Mesenchymal stem cell (in vitro differentiated cells and primary cell): ENCODE measurements around the gene VARS2.

ENCODE experiments used
- DNase-seq: peaks from one replicate; pipeline ENCODE4 v3.0.0-alpha.2; 2013
- H2AFZ ChIP-seq: one replicate; pipeline ENCODE4 v1.6.1; 2013; ENCODE audit warnings: low read depth, mild to moderate bottlenecking, control low read depth, inconsistent platforms, low read length, moderate library complexity
- H2AK5ac ChIP-seq: 2 replicates; pipeline ENCODE4 v1.6.1; 2013; ENCODE audit warnings: low read length, moderate library complexity, mild to moderate bottlenecking, inconsistent platforms; ENCODE audit not compliant: severe bottlenecking
- H2BK120ac ChIP-seq: one replicate; pipeline ENCODE4 v1.6.1; 2013; ENCODE audit warnings: low read depth, mild to moderate bottlenecking, inconsistent platforms, low read length, moderate library complexity
- H2BK12ac ChIP-seq, 2 experiments: one replicate each; pipeline ENCODE4 v1.6.1; 2013; ENCODE audit warnings: inconsistent platforms in 2 of 2, low read length in 2 of 2, mild to moderate bottlenecking in 2 of 2, moderate library complexity in 2 of 2, control low read depth in 1 of 2
- H2BK15ac ChIP-seq: one replicate; pipeline ENCODE4 v1.6.1; 2013; ENCODE audit warnings: mild to moderate bottlenecking, low read depth, inconsistent platforms; ENCODE audit not compliant: poor library complexity, severe bottlenecking
- H2BK5ac ChIP-seq: 2 replicates; pipeline ENCODE4 v1.6.1; 2013; ENCODE audit warnings: low read depth, mild to moderate bottlenecking, low read length, control low read depth, inconsistent platforms; ENCODE audit not compliant: poor library complexity, severe bottlenecking
- H3K14ac ChIP-seq, 2 experiments: one replicate each; pipeline ENCODE4 v1.6.1; 2013; ENCODE audit warnings: inconsistent platforms in 2 of 2, low read length in 2 of 2, control low read depth in 1 of 2, mild to moderate bottlenecking in 1 of 2, moderate library complexity in 1 of 2
- H3K18ac ChIP-seq, 2 experiments: one replicate each; pipeline ENCODE4 v1.6.1; 2013; ENCODE audit warnings: inconsistent platforms in 2 of 2, low read length in 2 of 2, control low read depth in 1 of 2, low read depth in 1 of 2, mild to moderate bottlenecking in 1 of 2
- H3K23ac ChIP-seq, 2 experiments: one replicate each; pipeline ENCODE4 v1.6.1; 2013; ENCODE audit warnings: inconsistent platforms in 2 of 2, low read length in 2 of 2, mild to moderate bottlenecking in 2 of 2, moderate library complexity in 2 of 2, control low read depth in 1 of 2
- H3K27ac ChIP-seq: 2 replicates; pipeline ENCODE4 v1.5.1; 2013; ENCODE audit warnings: mild to moderate bottlenecking, moderate library complexity, low read length, control low read depth, inconsistent platforms; ENCODE audit not compliant: poor library complexity, severe bottlenecking
- H3K27me3 ChIP-seq, 2 experiments: 2 replicates each; pipeline versions ENCODE4 v1.6.1 to v1.7.0; 2013; ENCODE audit warnings: low read length in 2 of 2, mild to moderate bottlenecking in 2 of 2, moderate library complexity in 2 of 2, control low read depth in 1 of 2, inconsistent platforms in 1 of 2; ENCODE audit not compliant: control insufficient read depth in 1 of 2, insufficient read depth in 1 of 2
- H3K36me3 ChIP-seq, 2 experiments: 2 replicates each; pipeline versions ENCODE4 v1.6.1 to v1.7.0; 2013; ENCODE audit warnings: low read length in 2 of 2, control low read depth in 1 of 2, inconsistent platforms in 1 of 2, low read depth in 1 of 2, mild to moderate bottlenecking in 1 of 2; ENCODE audit not compliant: insufficient read depth in 2 of 2, control insufficient read depth in 1 of 2
- H3K4ac ChIP-seq, 2 experiments: one replicate each; pipeline ENCODE4 v1.6.1; 2013; ENCODE audit warnings: inconsistent platforms in 2 of 2, low read length in 2 of 2, mild to moderate bottlenecking in 2 of 2, moderate library complexity in 2 of 2, control low read depth in 1 of 2, low read depth in 1 of 2
- H3K4me1 ChIP-seq: 2 replicates; pipeline ENCODE4 v1.6.1; 2013; ENCODE audit warnings: low read depth, low read length, control low read depth; ENCODE audit not compliant: control insufficient read depth, insufficient read depth
- H3K4me2 ChIP-seq: 2 replicates; pipeline ENCODE4 v1.6.1; 2013; ENCODE audit warnings: low read length, mild to moderate bottlenecking, inconsistent platforms; ENCODE audit not compliant: poor library complexity, severe bottlenecking
- H3K4me3 ChIP-seq, 2 experiments: 2 replicates each; pipeline versions ENCODE4 v1.5.1 to v1.7.0; 2013; ENCODE audit warnings: low read length in 2 of 2, mild to moderate bottlenecking in 2 of 2, control low read depth in 1 of 2, low read depth in 1 of 2; ENCODE audit not compliant: insufficient read depth in 1 of 2
- H3K79me1 ChIP-seq: replicated peaks from 2 replicates; pipeline ENCODE4 v1.6.1; 2013; ENCODE audit warnings: mild to moderate bottlenecking, control low read depth, low read length, inconsistent platforms; ENCODE audit not compliant: poor library complexity, severe bottlenecking
- H3K9ac ChIP-seq: 2 replicates; pipeline ENCODE4 v1.7.0; 2013; ENCODE audit warnings: mild to moderate bottlenecking, low read length, moderate library complexity
- H3K9me3 ChIP-seq: 2 replicates; pipeline ENCODE4 v1.7.0; 2013; ENCODE audit warnings: mild to moderate bottlenecking, low read length; ENCODE audit not compliant: control insufficient read depth
- H4K8ac ChIP-seq: one replicate; pipeline ENCODE4 v1.6.1; 2013; ENCODE audit warnings: inconsistent platforms, mild to moderate bottlenecking, low read length, moderate library complexity
- H4K91ac ChIP-seq: one replicate; pipeline ENCODE4 v1.6.1; 2013; ENCODE audit warnings: mild to moderate bottlenecking, low read length, inconsistent platforms
- WGBS: methylation state at CpG from one replicate; pipeline ENCODE4 v1.1.7; 2013; ENCODE audit warnings: mixed read lengths; 5-methylcytosine and 5-hydroxymethylcytosine counted together

VARS2 gene

DNA sequence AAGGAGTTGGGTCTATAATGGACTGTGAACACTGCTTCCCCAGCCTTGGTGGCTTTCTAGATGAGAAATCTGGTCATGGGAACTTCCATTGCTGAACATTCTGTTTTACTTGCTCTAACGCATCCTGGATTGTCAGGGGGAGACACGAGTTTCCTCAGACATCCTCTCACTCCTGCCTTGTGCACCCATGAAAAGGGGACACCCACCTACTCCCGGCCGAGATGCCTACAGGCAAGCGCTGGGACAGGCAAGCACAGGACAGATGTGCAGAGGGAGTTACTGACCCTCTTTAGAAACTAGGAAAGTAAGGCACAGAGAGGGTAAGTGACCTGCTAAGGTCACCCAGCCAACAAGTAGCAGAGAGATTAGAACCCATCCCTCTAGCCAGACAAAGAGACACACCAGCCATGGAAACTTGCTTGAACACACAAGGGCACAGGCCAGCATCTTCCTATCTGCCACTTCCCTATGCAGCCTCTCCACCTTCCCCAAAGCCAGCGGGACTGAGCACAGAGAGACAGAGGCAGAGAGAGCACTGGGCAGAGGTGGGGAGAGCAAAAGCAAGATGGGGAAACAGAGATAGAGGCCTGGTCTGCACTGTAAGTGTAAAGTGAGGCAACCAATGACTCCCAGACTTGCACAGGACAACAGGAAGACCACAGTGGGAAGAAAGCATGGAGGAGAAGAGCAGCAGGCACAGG, 18.8 kb downstream of the VARS2 start:
- no peak overlapping the region for H4K8ac ChIP-seq
- peak overlapping the region; percentile 46 for H2BK5ac ChIP-seq
- no peak overlapping the region for H2AFZ ChIP-seq
- H3K9ac ChIP-seq, result no peak overlapping the region
- H3K4me3 ChIP-seq, result no peak overlapping the region
- H3K79me1 ChIP-seq, result no peaks in the 10 kb centered on the region
- H2BK15ac ChIP-seq, result no peak overlapping the region
- H3K4ac ChIP-seq, result no peak overlapping the region
- no peak overlapping the region for H2BK120ac ChIP-seq
- no peak overlapping the region for H3K18ac ChIP-seq
- no peak overlapping the region for H4K91ac ChIP-seq
- DNase-seq, result no peak
- H3K27me3 ChIP-seq, result peaks cover 0 to 62% of the 10 kb centered on the region in 2 experiments
- peaks cover 28% of the 10 kb centered on the region for H3K4me1 ChIP-seq
- no peak overlapping the region for H2BK12ac ChIP-seq
- WGBS, result 89% methylated on average over 6 of the region's 6 CpGs
- H3K36me3 ChIP-seq, result peaks cover 0 to 8% of the 10 kb centered on the region in 2 experiments
- H3K4me2 ChIP-seq, result no peak overlapping the region
- peak overlapping the region; percentile 98 for H2AK5ac ChIP-seq
- peaks cover 13% of the 10 kb centered on the region for H3K9me3 ChIP-seq
- H3K27ac ChIP-seq, result peak overlapping the region; percentile 1
- no peak overlapping the region for H3K14ac ChIP-seq
- H3K23ac ChIP-seq, result no peak overlapping the region

DNA sequence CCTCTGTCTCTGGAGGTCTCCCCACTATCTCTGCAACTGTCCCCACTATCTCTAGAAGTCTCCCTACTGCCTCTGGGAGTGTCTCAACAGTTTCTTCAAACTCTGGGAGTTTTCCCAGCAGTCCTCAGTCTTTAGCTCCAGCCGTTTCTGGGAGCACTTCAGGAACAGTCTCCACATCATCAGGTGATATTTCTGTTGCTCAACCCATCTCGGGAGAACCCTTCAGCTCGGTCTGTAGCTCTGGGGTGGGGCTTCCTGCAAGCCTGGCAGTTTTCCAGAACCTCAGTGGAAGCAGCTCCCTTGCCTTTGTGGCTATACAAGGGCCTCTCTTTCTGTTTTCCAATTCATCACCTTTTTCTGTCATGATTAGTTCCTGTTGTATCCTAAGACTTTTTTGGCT, 21.0 kb downstream of the VARS2 start:
- Histone ChIP-seq H2BK12ac (no peak overlapping the region), H3K27me3 (peaks cover 0 to 77% of the 10 kb centered on the region in 2 experiments), H3K23ac (no peak overlapping the region), H3K14ac (no peak overlapping the region), H4K91ac (no peak overlapping the region), H3K79me1 (no peaks in the 10 kb centered on the region), H3K4me3 (no peak overlapping the region), H3K4me2 (no peak overlapping the region), H3K4me1 (peaks cover 28% of the 10 kb centered on the region), H3K36me3 (no peaks in the 10 kb centered on the region), H2BK5ac (peak overlapping the region; percentile 20), H3K9ac (no peak overlapping the region), H2BK15ac (no peak overlapping the region), H3K9me3 (no peaks in the 10 kb centered on the region), H2BK120ac (no peak overlapping the region), H4K8ac (no peak overlapping the region), H2AK5ac (no peak overlapping the region), H3K4ac (no peak overlapping the region), H3K18ac (no peak overlapping the region), H2AFZ (no peak overlapping the region), H3K27ac (no peak overlapping the region)
- no peak for DNase-seq
- whole genome bisulfite sequencing, result 61% methylated on average over 3 of the region's 3 CpGs

DNA sequence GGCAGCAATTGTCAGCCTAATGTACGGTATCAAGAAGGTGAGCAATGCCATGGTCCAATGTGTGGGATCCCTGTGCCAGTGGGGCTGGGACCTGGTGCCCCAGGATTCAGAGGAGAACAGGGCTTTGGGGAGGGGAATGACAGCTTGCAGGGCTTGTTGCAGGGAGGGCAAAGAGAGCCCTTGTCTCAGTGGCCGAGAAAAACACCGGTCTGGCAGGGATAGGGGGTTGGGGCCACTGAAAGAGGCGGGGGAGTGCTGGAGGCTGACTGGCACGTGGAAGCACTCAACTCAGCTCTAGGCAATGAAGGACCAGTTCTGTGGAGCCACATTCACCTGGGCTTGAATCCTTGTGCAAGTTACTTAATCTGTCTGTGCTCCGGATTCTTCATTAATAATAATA, 23.2 kb downstream of the VARS2 start:
- Histone ChIP-seq H3K27ac (no peak overlapping the region), H3K9me3 (no peaks in the 10 kb centered on the region), H3K9ac (no peak overlapping the region), H3K79me1 (no peaks in the 10 kb centered on the region), H3K4me3 (no peak overlapping the region), H2BK12ac (no peak overlapping the region), H2AK5ac (peak overlapping the region; percentile 64), H3K23ac (no peak overlapping the region), H3K36me3 (no peaks in the 10 kb centered on the region), H4K91ac (no peak overlapping the region), H3K27me3 (peaks cover 0 to 79% of the 10 kb centered on the region in 2 experiments), H2BK120ac (no peak overlapping the region), H3K4me2 (no peak overlapping the region), H3K4ac (no peak overlapping the region), H2BK15ac (no peak overlapping the region), H2AFZ (no peak overlapping the region), H4K8ac (no peak overlapping the region), H3K14ac (peak overlapping the region in 1 of 2 experiments; percentile 51), H3K4me1 (peaks cover 14% of the 10 kb centered on the region), H3K18ac (no peak overlapping the region), H2BK5ac (no peak overlapping the region)
- WGBS, result 72% methylated on average over 5 of the region's 6 CpGs
- DNase-seq, result no peak

DNA sequence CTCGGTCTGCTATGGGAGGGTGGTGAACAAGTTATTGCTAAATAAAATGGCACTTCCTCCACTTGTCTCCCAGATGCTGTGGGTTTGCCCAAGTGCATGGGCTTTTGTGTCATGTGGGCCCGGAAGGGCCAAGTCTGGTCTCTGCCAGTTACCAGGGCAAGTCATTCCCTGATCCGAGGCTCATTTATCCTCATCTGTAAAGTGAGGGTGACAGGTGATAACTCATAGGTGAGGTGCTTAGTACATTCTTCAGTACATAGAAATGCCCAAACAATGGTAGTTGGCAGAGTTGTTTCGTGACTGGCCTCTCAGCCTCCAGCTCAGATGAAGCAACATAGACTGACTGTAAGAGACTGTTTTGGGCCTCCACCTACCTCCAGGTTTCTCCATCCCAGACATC, 24.7 kb downstream of the VARS2 start:
- H3K79me1 ChIP-seq, result no peaks in the 10 kb centered on the region
- no peak overlapping the region for H3K23ac ChIP-seq
- no peaks in the 10 kb centered on the region for H3K9me3 ChIP-seq

More for the DNA sequence above, 24.7 kb downstream of the VARS2 start:
- WGBS, result 96% methylated on average over 3 of the region's 4 CpGs
- Histone ChIP-seq H3K27ac (no peak overlapping the region), H3K36me3 (no peaks in the 10 kb centered on the region), H3K27me3 (peaks cover 0 to 84% of the 10 kb centered on the region in 2 experiments), H2AFZ (no peak overlapping the region), H3K4ac (no peak overlapping the region), H3K4me3 (no peak overlapping the region), H2BK12ac (no peak overlapping the region), H2BK120ac (no peak overlapping the region), H3K18ac (no peak overlapping the region), H2BK15ac (no peak overlapping the region), H3K4me1 (peaks cover 12% of the 10 kb centered on the region), H2BK5ac (no peak overlapping the region), H3K14ac (no peak overlapping the region), H2AK5ac (no peak overlapping the region), H3K4me2 (no peak overlapping the region), H3K9ac (no peak overlapping the region), H4K91ac (no peak overlapping the region), H4K8ac (no peak overlapping the region)
- no peak for DNase-seq
